Renal pelvis (tissue), 4 donors: Measurements from ENCODE around the gene SIAH3. TPM values are rescaled to one million over a fixed set of nuclear protein-coding genes. Genes with fewer than 3 reads are reported as not detected.

Experiments
- DNase-seq: peaks from one replicate; pipeline ENCODE4 v3.0.0-alpha.2; 2013
- polyA plus RNA-seq, 3 donors: library from polyadenylated mRNA; unstranded; fragments of 120-200 nt; gene quantifications; one replicate each; pipeline ENCODE4 v1.2.1, GENCODE V29; 2013; ENCODE audit not compliant: insufficient read length in 3 of 3

SIAH3 gene
- polyA plus RNA-seq, 3 donors = 0.78 to 0.89 (median 0.81) TPM

DNA sequence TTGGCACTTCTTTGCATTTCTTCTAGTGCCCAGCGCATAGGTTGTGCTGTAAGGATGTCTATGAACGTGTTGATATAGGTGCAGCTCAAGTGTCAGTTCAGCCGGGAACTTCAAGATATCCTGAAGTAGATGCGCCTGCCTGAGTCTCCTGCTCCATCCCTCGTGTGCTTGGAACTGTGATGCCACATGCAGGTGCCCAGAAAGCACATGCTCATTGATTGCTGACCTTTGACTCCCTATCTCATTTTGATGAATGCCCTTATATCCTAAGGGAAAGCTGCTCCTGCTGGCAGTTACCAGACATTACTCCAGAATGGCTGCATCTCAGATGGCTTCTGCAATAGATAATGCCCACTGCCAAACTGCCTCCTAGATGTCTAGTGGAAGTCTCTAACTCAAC lies 108.6 kb downstream of the SIAH3 start:
- DNase-seq = no peak

DNA sequence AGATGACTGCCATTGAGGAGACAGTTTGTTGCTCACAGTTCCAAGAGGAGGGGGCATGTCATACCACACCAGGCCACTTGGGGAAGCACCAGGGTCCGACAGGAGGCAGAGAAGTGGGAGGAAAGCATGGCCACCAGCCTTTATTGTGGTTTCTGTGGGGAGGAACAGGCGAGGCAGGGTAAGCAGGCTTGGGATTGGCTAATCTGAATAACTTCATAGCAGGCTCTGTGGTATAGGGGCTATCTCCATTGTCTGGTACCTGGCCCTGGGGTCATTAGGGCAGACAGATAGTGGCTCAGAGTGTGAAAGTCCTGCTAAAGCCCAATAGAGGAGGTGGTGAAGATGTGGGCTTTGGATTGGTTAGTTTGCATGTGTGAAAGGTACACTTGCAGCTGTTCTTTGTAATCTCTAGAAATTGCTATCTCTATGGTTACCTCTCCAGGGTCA lies 114.0 kb downstream of the SIAH3 start:
- DNase-seq = no peak

DNA sequence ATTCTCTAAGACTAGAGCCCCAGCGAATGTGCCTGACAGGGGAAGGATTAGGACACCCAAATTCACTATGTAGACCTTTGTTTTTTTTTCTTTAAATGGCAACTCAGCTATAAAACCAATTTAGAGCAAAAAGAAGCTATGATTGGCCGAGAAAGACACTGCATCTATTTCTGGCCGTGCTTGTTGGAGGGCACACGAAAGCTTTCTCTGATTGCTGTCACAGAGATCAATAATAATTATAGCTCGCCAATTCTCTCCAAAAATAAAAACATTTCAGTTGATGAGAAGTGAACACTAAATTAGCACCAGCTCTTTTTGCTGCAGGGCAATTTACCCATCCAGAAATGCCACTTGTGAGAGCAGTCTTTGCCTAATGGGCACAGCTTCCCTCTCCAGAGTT lies 118.2 kb downstream of the SIAH3 start:
- DNase-seq = no peak

DNA sequence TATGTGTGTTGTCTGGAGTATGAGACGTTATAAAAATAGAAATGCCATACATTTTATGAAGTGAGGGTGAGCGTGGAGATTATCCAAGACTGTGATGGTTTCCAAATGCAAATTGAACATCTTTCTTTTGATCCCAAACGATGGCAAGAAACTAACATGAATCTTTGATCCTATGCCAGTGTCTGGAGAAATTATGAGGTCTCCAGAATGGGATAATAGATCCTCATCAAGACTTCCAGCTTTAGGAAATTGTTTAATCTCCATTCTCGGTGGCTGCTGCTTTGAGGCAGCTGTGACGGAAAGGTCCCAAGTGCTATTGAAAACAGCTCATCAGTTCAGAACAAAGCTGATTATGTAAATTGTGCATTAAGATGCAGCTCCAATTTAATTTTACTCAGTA lies 118.6 kb downstream of the SIAH3 start:
- DNase-seq = no peak

DNA sequence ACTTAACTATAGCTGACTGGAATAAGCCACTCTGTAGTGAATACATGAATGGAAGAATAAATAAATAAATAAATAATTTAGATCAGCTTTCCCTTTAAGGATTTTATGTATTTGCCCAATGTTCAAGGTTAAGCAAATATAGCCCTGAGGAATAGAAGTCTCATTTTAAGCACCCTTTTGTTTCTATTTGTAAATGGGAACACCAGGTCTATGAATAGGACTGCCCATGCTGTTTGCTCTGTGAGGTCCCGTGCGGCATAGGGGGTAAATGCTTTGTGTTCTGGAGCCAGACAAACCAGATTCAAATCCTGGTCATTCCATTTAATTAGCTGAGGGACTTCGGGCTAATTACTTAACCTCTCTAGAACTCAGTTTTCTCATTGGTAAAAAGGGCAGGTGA lies 120.1 kb downstream of the SIAH3 start:
- DNase-seq = no peak

DNA sequence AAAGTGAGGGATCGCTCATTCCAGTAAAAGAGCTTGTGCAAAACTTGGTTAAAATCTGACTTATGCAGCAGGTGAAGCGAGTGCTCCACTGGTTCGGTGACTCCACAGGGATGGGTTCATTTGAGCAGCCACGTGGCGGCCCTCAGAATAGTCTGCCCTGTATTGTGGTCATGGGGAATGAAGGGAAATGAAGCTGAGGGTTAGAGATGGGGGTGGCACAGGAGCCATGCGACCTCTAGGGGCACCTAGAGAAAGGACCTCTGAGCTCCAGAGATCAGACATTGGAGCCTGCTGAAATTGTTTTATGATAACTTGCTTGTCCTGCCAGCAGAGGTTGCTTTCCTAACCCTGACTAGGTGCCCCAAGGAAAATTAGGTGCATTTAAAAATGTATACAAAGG lies 122.8 kb downstream of the SIAH3 start:
- DNase-seq = no peak

Other genes starting within 250 kb of the SIAH3 start
- gene ERICH6B, start 236.0 kb downstream of the SIAH3 start, polyA plus RNA-seq = 1 to 10 TPM in 2 of 3 donors, under 1 TPM in 1; 0.80 to 3.0 (median 3.0) TPM
- gene CBY2, start 149.4 kb downstream of the SIAH3 start, polyA plus RNA-seq = 1 to 10 TPM in 1 of 3 donors, under 1 TPM in 2; 0.74 to 1.1 (median 0.75) TPM
- gene ZC3H13, start 201.0 kb upstream of the SIAH3 start, polyA plus RNA-seq = 10 to 100 TPM; 62.6 to 71.6 (median 68.6) TPM